Measurements from ENCODE around the gene IL6. TPM values are rescaled to one million over a fixed set of nuclear protein-coding genes. Genes with fewer than 3 reads are reported as not detected.

The IL6 gene
- total and polyA plus RNA-seq, 10 of the 15 experiments (the other 5 are each of a cell fraction or from before 2014, with no cell fraction given): not detected

- ChIA-PET RAD21 (ENCODE audit: unreplicated experiment) (no interaction called here), SMC1A (ENCODE audit: uncharacterized antibody, unreplicated experiment) (no interaction called here), POLR2A (no interaction called here), CTCF (interaction anchor here (0.7 kb wide), 1 partner anchor 375 kb away, joined by 3 read pairs; no protein-coding TSS in a partner anchor)
- no peak overlapping the region for H3K4me2 ChIP-seq (ENCODE audit: control insufficient read depth, insufficient read depth)
- in situ Hi-C loops (cut with MboI) (no loop called here), intact Hi-C loops (cut with micrococcal nuclease; ENCODE audit: unreplicated experiment) (no loop called here)
- no peaks in the 10 kb centered on the region; the same call in 2 of the 3 replicates for H3K9me3 ChIP-seq (replicated peaks; ENCODE audit: control insufficient read depth, insufficient read depth, low read length)
- 57% methylated on average over 5 of the region's 5 CpGs for WGBS (ENCODE audit: insufficient coverage, insufficient replicate concordance, low lambda C conversion rate, missing lambda C conversion rate)
- no peaks in the 10 kb centered on the region for H3K79me2 ChIP-seq (ENCODE audit: control insufficient read depth, insufficient read depth, low read length)
- H3K36me3 ChIP-seq (ENCODE audit: control insufficient read depth in 2 of 2, insufficient read depth in 2 of 2, low read length in 1 of 2): no peaks in the 10 kb centered on the region
- no peaks in the 10 kb centered on the region for H4K20me1 ChIP-seq (ENCODE audit: control insufficient read depth, insufficient read depth)
- DNase-seq (ENCODE audit: low read depth, low spot score): no peak
- H2AFZ ChIP-seq (ENCODE audit: control insufficient read depth, low read depth, low read length): no peak overlapping the region
- H3K9ac ChIP-seq (ENCODE audit: control insufficient read depth, insufficient read depth, low read length): no peak overlapping the region
- no TSS peak for BruUV-seq (replicated peaks)
- H3K27ac ChIP-seq (ENCODE audit: control insufficient read depth, insufficient read depth): no peak overlapping the region
- no peak overlapping the region for H3K4me3 ChIP-seq
- no peak for TF ChIP-seq JUNB (IDR thresholded peaks at IDR 0.05)
- TF ChIP-seq SMAD5 (IDR thresholded peaks at IDR 0.05; ENCODE audit: low read depth): no peak
- no peak for TF ChIP-seq PAX8 (IDR thresholded peaks at IDR 0.05)
- no peak for TF ChIP-seq NFXL1 (IDR thresholded peaks at IDR 0.05; ENCODE audit: borderline replicate concordance)
- TF ChIP-seq, protein P1, sequence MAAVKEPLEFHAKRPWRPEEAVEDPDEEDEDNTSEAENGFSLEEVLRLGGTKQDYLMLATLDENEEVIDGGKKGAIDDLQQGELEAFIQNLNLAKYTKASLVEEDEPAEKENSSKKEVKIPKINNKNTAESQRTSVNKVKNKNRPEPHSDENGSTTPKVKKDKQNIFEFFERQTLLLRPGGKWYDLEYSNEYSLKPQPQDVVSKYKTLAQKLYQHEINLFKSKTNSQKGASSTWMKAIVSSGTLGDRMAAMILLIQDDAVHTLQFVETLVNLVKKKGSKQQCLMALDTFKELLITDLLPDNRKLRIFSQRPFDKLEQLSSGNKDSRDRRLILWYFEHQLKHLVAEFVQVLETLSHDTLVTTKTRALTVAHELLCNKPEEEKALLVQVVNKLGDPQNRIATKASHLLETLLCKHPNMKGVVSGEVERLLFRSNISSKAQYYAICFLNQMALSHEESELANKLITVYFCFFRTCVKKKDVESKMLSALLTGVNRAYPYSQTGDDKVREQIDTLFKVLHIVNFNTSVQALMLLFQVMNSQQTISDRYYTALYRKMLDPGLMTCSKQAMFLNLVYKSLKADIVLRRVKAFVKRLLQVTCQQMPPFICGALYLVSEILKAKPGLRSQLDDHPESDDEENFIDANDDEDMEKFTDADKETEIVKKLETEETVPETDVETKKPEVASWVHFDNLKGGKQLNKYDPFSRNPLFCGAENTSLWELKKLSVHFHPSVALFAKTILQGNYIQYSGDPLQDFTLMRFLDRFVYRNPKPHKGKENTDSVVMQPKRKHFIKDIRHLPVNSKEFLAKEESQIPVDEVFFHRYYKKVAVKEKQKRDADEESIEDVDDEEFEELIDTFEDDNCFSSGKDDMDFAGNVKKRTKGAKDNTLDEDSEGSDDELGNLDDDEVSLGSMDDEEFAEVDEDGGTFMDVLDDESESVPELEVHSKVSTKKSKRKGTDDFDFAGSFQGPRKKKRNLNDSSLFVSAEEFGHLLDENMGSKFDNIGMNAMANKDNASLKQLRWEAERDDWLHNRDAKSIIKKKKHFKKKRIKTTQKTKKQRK (IDR thresholded peaks at IDR 0.05; ENCODE audit: low read depth, low read length): no peak
- peaks cover 17% of the 10 kb centered on the region for H3K4me1 ChIP-seq (ENCODE audit: control insufficient read depth, insufficient read depth, low read length)
- FAIRE-seq: no peak
- H3K27me3 ChIP-seq (replicated peaks in 1 of 2; ENCODE audit: control insufficient read depth in 2 of 2, insufficient read depth in 2 of 2, low read length in 1 of 2): peaks cover 0 to 3% of the 10 kb centered on the region in 2 experiments; a peak in 1 of 4 replicates
- no peak for ATAC-seq
Measured at GRCh38 chr7:22680482-22680911, 46.5 kb upstream of the IL6 start.
